Astrocyte (in vitro differentiated cells and primary cell): Measurements from ENCODE around the gene REPIN1. TPM values are rescaled to one million over a fixed set of nuclear protein-coding genes. Genes with fewer than 3 reads are reported as not detected.

ENCODE experiments used
- DNase-seq: peaks from one replicate; pipeline ENCODE4 v3.0.0-alpha.2; 2010; ENCODE audit warnings: low read depth
- FAIRE-seq: peaks from 2 replicates; lab custom pipeline; 2011; peaks lifted over from hg19 to GRCh38; lab: Jason Lieb, UNC
- H2AFZ ChIP-seq: 2 replicates; pipeline ENCODE4 v1.6.0; 2012; ENCODE audit warnings: low read depth, low read length, inconsistent platforms
- H3K27ac ChIP-seq: 2 replicates; pipeline ENCODE4 v1.5.1; 2011; ENCODE audit warnings: low read depth, low read length, inconsistent platforms
- H3K27me3 ChIP-seq: 2 replicates; pipeline ENCODE4 v1.6.0; 2011; ENCODE audit warnings: low read length, inconsistent platforms; ENCODE audit not compliant: insufficient read depth
- H3K36me3 ChIP-seq: 2 replicates; pipeline ENCODE4 v1.5.1; 2011; ENCODE audit warnings: low read length, inconsistent platforms; ENCODE audit not compliant: insufficient read depth
- H3K4me1 ChIP-seq: 2 replicates; pipeline ENCODE4 v1.5.1; 2011; ENCODE audit warnings: low read length, inconsistent platforms; ENCODE audit not compliant: insufficient read depth
- H3K4me2 ChIP-seq: 2 replicates; pipeline ENCODE4 v1.6.0; 2012; ENCODE audit warnings: low read length, inconsistent platforms
- H3K4me3 ChIP-seq: 2 replicates; pipeline ENCODE4 v1.5.1; 2011; ENCODE audit warnings: low read depth, mild to moderate bottlenecking, low read length, inconsistent platforms; ENCODE audit not compliant: insufficient read depth
- H3K79me2 ChIP-seq: 2 replicates; pipeline ENCODE4 v1.6.0; 2012; ENCODE audit warnings: mild to moderate bottlenecking, low read length, inconsistent platforms; ENCODE audit not compliant: insufficient read depth
- H3K9ac ChIP-seq: 2 replicates; pipeline ENCODE4 v1.6.0; 2012; ENCODE audit warnings: mild to moderate bottlenecking, low read length, inconsistent platforms
- H3K9me3 ChIP-seq: 2 replicates; pipeline ENCODE4 v1.5.1; 2012; ENCODE audit warnings: low read depth, mild to moderate bottlenecking, low read length, inconsistent platforms; ENCODE audit not compliant: insufficient read depth
- H4K20me1 ChIP-seq: 2 replicates; pipeline ENCODE4 v1.6.0; 2012; ENCODE audit warnings: low read length, inconsistent platforms; ENCODE audit not compliant: insufficient read depth
- H3K27ac Mint-ChIP-seq: one replicate; pipeline ENCODE4 v1.8.0; 2021; ENCODE audit warnings: mild to moderate bottlenecking, mixed read lengths; ENCODE audit not compliant: unreplicated experiment
- H3K27me3 Mint-ChIP-seq: one replicate; pipeline ENCODE4 v1.8.0; 2021; ENCODE audit warnings: low read depth, mixed read lengths; ENCODE audit not compliant: unreplicated experiment
- H3K36me3 Mint-ChIP-seq: one replicate; pipeline ENCODE4 v1.8.0; 2021; ENCODE audit warnings: low read depth, mixed read lengths; ENCODE audit not compliant: unreplicated experiment
- H3K4me1 Mint-ChIP-seq: one replicate; pipeline ENCODE4 v1.8.0; 2021; ENCODE audit warnings: low read depth, mixed read lengths; ENCODE audit not compliant: unreplicated experiment
- H3K4me3 Mint-ChIP-seq: one replicate; pipeline ENCODE4 v1.8.0; 2021; ENCODE audit warnings: mild to moderate bottlenecking, moderate library complexity, mixed read lengths; ENCODE audit not compliant: unreplicated experiment
- H3K9me3 Mint-ChIP-seq: one replicate; pipeline ENCODE4 v1.8.0; 2021; ENCODE audit warnings: mild to moderate bottlenecking, mixed read lengths; ENCODE audit not compliant: unreplicated experiment
- CTCF ChIP-seq: IDR thresholded peaks from 2 replicates; pipeline ENCODE4 v1.5.1; 2011; ENCODE audit warnings: low read depth, mild to moderate bottlenecking, inconsistent platforms, low read length, moderate library complexity; ENCODE audit not compliant: insufficient read depth
- EZH2 ChIP-seq: IDR thresholded peaks from 2 replicates; pipeline ENCODE4 v1.6.1; 2012; ENCODE audit warnings: mild to moderate bottlenecking, low read length, inconsistent platforms; ENCODE audit not compliant: insufficient read depth
- total RNA-seq: library from RNA; stranded (reverse); gene quantifications from 2 replicates; pipeline ENCODE4 v1.2.1, GENCODE V29; 2021

Gene REPIN1
- total RNA-seq, 1 donor from 2014 or later: 95.3 TPM

- H3K36me3 Mint-ChIP-seq: peaks cover 8% of the 10 kb centered on the region
- no peaks in the 10 kb centered on the region for H3K9me3 ChIP-seq
- H3K9me3 Mint-ChIP-seq: no peaks in the 10 kb centered on the region
- no peak overlapping the region for H3K27ac ChIP-seq
- no peak for TF ChIP-seq EZH2
- no peak for TF ChIP-seq CTCF
- no peaks in the 10 kb centered on the region for H3K36me3 ChIP-seq
- no peak overlapping the region for H3K4me2 ChIP-seq
- H3K9ac ChIP-seq: no peak overlapping the region
- no peaks in the 10 kb centered on the region for H3K27me3 Mint-ChIP-seq
- no peak overlapping the region for H3K4me3 Mint-ChIP-seq
- no peak for DNase-seq
- peaks cover 9% of the 10 kb centered on the region for H3K4me1 ChIP-seq
- no peak for FAIRE-seq
- H3K4me3 ChIP-seq: no peak overlapping the region
- H3K27me3 ChIP-seq: no peaks in the 10 kb centered on the region
- peaks cover 2% of the 10 kb centered on the region for H3K79me2 ChIP-seq
- no peak overlapping the region for H2AFZ ChIP-seq
- peaks cover 25% of the 10 kb centered on the region for H4K20me1 ChIP-seq
- peak overlapping the region; percentile 81 for H3K27ac Mint-ChIP-seq
- H3K4me1 Mint-ChIP-seq: peaks cover 49% of the 10 kb centered on the region
Observed at GRCh38 chr7:150398965-150399320, 30.3 kb downstream of the REPIN1 start.

- H3K4me1 Mint-ChIP-seq: peaks cover 55% of the 10 kb centered on the region
- peaks cover 8% of the 10 kb centered on the region for H3K36me3 Mint-ChIP-seq
- peak overlapping the region; percentile 18 for H3K4me2 ChIP-seq
- no peak overlapping the region for H3K4me3 ChIP-seq
- peaks cover 13% of the 10 kb centered on the region for H3K4me1 ChIP-seq
- H3K27ac ChIP-seq: no peak overlapping the region
- H3K9me3 ChIP-seq: no peaks in the 10 kb centered on the region
- no peak for FAIRE-seq
- H3K27me3 ChIP-seq: no peaks in the 10 kb centered on the region
- TF ChIP-seq CTCF (no peak), EZH2 (no peak)
- H3K9me3 Mint-ChIP-seq: no peaks in the 10 kb centered on the region
- no peaks in the 10 kb centered on the region for H3K79me2 ChIP-seq
- no peak overlapping the region for H3K4me3 Mint-ChIP-seq
- peak overlapping the region; percentile 72 for H3K27ac Mint-ChIP-seq
- H3K9ac ChIP-seq: no peak overlapping the region
- H3K36me3 ChIP-seq: no peaks in the 10 kb centered on the region
- H2AFZ ChIP-seq: no peak overlapping the region
- no peaks in the 10 kb centered on the region for H3K27me3 Mint-ChIP-seq
- no peak for DNase-seq
- H4K20me1 ChIP-seq: peaks cover 22% of the 10 kb centered on the region
Observed at GRCh38 chr7:150399421-150400007, 30.9 kb downstream of the REPIN1 start.

- Histone ChIP-seq H3K9ac (no peak overlapping the region), H3K4me2 (peak overlapping the region; percentile 18), H2AFZ (no peak overlapping the region), H3K4me1 (peaks cover 16% of the 10 kb centered on the region), H3K27ac (peak overlapping the region; percentile 1), H3K79me2 (no peaks in the 10 kb centered on the region), H3K4me3 (no peak overlapping the region), H3K27me3 (no peaks in the 10 kb centered on the region), H3K9me3 (no peaks in the 10 kb centered on the region), H3K36me3 (no peaks in the 10 kb centered on the region), H4K20me1 (peaks cover 22% of the 10 kb centered on the region)
- Mint-ChIP-seq H3K27me3 (no peaks in the 10 kb centered on the region), H3K4me3 (peak overlapping the region; percentile 50), H3K9me3 (no peaks in the 10 kb centered on the region), H3K36me3 (peaks cover 8% of the 10 kb centered on the region), H3K4me1 (peaks cover 56% of the 10 kb centered on the region), H3K27ac (peak overlapping the region; percentile 88)
- FAIRE-seq (no peak), DNase-seq (peak; percentile 37)
- TF ChIP-seq EZH2: no peak
- no peak for TF ChIP-seq CTCF
Observed at GRCh38 chr7:150400008-150400787, 31.6 kb downstream of the REPIN1 start.
